ENCODE measurements around the gene HEXD.

The HEXD gene

DNA sequence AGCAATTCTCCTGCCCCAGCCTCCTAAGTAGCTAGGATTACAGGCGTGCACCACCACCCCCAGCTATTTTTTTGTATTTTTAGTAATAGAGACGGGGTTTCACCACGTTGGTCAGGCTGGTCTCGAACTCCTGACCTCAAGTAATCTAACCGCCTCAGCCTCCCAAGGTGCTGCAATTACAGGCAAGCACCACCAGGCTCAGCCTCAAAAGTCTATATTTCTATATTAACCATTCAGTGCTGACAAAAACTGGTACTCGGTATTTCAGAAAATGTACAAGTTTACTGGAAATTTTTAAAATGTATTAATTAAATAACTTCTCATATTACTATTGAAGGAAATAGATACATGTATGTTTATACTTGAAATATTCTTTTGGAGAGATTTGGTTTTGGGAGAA is 1.4 kb upstream of the HEXD start:
- DNase-seq, result no peak

GRCh38 chr17:82419540-82419939 is 1.4 kb downstream of the HEXD start:
- no peak for DNase-seq

GRCh38 chr17:82424001-82424862 is 6.1 kb downstream of the HEXD start:
- peak; percentile 35 for DNase-seq

DNA sequence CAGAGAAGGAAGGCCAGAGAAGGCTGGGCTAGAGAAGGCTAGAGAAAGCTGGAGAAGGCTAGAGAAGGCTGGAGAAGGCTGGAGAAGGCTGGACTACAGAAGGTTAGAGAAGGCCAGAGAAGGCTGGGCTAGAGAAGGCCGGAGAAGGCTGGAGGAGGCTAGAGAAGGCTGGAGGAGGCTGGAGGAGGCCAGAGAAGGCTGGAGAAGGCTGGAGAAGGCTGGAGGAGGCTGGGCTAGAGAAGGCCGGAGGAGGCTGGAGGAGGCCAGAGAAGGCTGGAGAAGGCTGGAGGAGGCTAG is 6.7 kb downstream of the HEXD start:
- DNase-seq, result no peak

DNA sequence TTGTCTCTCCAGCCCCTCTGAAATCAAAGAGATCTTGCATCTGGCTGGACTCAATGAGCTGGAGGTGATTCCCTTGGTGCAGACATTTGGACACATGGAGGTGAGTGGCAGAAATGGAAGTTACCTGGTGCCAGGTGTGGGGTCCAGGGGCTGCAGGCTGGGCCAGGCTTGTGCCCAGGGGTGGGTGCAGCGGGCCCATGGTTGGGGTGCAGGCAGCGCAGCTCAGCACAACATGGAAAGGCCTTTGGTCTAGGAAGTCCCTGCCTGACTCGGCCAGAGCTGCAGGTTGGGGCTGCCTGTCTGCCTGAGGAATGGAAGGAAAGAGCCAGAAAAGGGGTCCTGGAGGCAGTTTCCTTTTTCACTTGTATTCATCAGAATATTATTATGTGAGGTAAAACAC is 10.4 kb downstream of the HEXD start:
- DNase-seq, result no peak

- no peak for DNase-seq
Observed at GRCh38 chr17:82429824-82430223, 11.7 kb downstream of the HEXD start.

DNA sequence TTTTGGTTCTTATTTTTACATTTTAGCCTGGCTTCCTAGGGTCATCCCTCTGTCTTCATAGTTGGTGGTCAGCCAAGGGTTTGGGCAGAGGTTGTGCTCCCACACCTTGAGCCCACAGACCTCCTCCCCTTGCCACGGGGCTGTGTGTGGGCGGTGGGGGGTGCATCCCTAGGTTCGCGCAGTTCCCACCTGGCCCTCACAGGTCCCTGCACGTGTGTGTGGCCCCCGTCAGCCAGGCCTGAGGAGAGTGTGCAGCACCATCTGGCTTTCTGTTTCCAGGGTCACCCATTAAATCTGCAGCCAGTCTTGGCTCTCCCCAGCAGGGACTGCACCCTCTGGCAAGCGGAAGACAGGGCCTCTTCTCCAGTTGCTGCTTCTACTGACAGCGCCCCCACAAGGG is 13.9 kb downstream of the HEXD start:
- no peak for DNase-seq

- no peak for DNase-seq
Observed at GRCh38 chr17:82433560-82434215, 15.5 kb downstream of the HEXD start.

- DNase-seq, result no peak
Observed at GRCh38 chr17:82434216-82434565, 16.0 kb downstream of the HEXD start.

GRCh38 chr17:82435103-82435502 is 17.0 kb downstream of the HEXD start:
- DNase-seq, result no peak

DNA sequence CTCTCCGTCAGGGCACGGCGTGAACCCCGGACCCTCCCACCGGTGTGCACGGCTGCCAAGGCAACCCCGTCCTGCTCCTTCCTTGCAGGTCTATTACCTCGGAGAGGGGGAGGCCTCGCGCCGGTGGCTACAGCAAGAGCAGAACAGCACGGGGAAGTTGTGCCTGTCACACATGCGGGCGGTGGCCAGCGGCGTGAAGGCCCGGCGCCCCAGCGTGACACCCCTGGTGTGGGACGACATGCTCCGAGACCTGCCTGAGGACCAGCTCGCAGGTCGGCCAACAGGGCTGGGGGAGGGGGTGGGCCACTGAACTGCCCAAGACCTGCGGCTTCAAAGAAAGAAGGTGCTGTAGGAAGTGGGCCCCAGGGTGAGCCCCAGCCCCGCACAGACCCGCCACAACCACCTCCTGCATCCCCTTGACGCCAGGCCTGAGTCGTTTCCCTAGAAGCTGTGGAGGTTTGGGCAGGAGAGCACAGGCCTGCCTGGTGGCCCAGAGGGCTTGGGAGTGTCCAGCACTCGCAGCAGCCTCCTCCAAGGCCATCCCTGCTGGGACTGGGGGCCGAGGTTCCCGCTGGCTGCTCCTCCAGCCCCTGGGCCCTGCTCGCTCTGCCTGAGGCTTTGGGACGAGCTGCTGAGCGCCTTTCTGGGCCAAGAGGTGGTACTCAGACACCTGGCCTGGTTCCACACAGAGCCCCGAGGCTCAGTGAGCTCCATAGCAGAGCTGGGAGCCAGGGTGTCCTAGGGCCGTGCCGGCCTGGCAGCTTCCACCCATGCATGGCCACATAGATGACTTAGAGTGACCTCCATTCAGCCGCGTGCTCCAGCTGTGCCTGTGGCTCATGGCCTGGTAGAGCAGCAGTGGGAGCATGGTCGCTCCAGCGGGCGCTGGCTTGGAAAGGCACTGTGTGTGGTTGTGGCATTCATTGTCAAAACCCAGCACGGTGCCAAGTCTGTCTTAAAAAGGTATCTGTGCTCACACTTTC is 17.7 kb downstream of the HEXD start:
- DNase-seq, result no peak

DNA sequence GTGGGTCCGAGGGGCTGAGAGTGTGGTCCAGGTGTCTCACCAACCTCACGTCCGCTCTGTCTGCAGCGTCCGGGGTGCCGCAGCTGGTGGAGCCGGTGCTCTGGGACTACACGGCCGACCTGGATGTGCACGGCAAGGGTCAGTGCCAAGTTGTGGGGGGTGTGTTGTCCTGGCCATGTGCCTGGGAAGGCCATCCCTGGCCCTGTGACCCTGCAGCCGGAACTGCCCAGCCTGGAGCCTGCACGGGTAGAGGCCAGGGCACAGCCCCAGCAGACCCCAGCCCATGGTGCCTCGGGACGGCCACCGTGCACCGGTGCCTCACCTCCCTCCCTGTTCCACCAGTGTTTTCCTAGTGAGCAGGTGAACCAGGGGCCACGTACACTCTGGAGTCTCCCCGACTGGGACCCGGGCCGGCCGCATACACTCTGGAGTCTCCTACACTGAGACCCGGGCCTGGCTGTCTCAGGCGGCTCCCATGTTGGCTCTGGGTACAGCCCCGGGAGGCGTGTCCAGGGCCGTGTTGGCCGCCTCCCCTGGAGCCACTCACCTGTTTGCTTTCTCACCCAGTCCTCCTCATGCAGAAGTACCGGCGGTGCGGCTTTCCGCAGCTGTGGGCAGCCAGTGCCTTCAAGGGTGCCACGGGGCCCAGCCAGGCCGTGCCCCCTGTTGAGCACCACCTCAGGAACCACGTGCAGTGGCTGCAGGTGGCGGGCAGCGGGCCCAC is 18.6 kb downstream of the HEXD start:
- DNase-seq, result no peak

- no peak for DNase-seq
Observed at GRCh38 chr17:82437325-82437668, 19.1 kb downstream of the HEXD start.

DNA sequence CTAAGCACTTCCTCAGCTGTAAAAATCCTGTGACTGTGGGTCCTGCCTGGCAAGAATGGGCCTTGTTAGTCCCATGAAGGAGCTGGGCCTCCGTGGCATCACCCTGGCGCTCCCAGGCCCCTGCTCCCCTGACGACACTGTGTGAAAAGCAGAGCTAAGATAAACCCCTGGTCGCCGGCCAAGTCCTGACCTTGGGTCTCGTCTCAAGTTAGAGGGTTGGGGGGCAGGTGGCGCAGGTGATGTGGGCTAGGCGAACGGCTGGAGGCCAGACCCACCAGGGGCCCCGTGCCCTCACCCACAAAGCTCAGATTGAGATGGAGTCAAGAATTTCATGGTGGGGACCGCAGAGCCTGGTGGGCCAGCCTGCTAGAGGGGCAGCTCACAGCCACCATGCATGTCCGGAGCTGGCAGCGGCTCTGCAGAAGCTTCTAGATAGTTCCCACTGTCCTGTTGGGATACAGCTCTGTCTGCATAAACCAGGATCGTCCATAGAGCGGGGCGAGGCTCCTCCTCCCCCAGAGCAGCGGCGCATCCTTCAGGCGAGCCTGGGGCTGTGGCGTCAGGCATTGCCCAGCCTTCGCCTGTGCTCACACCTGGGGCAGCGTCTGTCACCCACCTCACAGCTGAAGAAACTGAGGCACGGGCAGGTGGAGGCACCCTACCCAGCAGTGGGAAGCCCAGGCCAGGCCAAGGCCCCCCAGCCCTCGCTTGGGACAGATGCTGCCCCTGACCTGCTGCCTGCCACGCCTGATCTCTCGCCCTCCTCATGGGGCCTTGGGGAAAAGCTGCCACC is 20.4 kb downstream of the HEXD start:
- DNase-seq, result no peak

GRCh38 chr17:82439194-82439828 is 21.2 kb downstream of the HEXD start:
- no peak for DNase-seq

- no peak for DNase-seq
Observed at GRCh38 chr17:82439829-82440365, 21.8 kb downstream of the HEXD start.

- DNase-seq, result no peak
Observed at GRCh38 chr17:82440469-82440981, 22.4 kb downstream of the HEXD start.

DNA sequence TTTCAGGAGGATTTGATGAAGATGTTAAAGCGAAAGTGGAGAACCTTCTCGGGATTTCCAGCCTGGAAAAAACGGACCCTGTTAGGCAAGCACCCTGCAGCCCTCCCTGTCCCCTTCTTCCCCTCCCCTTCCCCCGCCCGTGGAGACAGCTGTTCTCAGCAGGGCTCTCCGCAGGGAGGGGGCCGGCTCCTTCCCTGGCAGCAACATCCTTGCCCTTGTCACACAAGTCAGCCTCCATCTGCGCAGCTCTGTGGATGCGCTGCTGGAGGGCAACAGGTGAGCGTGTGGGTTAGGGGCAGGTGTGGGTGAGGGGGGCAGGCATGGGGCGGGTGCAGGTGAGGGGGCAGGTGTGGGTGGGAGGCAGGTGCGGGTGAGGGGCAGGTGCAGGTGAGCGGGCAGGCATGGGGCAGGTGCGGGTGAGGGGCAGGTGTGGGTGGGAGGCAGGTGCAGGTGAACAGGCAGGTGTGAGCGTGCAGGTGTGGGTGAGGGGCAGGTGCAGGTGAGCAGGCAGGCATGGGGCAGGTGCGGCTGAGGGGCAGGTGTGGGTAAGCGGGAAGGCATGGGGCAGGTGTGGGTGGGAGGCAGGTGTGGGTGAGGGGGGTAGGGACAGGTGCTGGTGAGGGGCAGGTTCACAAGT is 23.0 kb downstream of the HEXD start:
- no peak for DNase-seq

DNA sequence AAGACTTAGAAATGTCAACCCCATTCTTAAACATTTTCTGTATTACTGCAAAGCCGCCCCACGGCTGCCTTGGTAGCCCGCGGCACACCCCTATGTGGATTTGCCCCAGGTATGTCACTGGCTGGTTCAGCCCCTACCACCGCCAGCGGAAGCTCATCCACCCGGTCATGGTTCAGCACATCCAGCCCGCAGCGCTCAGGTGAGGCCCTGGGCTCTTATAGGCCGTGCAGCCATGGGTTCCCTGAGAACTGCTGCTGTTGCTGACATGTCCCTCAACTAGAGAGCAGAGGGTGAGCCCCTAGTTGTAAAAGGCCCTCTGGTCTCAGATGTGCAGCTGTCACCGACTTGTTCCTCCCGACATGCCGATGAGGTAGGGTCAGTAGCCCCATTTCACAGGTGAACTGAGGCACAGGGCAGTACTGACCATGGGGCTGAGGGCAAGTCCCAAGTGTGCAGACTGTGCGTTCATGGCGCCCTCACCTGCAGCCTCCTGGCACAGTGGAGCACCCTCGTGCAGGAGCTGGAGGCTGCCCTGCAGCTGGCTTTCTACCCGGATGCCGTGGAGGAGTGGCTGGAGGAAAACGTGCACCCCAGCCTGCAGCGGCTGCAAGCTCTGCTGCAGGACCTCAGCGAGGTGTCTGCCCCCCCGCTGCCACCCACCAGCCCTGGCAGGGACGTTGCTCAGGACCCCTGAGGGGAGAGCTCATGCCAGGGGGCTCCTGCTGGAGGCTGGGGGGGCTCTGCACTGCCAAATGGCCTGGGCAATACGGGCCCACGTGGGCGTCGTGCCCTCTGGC is 23.7 kb downstream of the HEXD start:
- DNase-seq, result no peak

Measured in fibroblast of skin of right biceps (primary cell).